Limb (tissue), 2 donors: ENCODE measurements around the gene ARHGAP26.

Experiments
- DNase-seq, 2 donors: peaks; one replicate each; pipeline ENCODE4 v3.0.0-alpha.2; 2016; ENCODE audit errors: extremely low spot score in 2 of 2

The ARHGAP26 gene

DNA sequence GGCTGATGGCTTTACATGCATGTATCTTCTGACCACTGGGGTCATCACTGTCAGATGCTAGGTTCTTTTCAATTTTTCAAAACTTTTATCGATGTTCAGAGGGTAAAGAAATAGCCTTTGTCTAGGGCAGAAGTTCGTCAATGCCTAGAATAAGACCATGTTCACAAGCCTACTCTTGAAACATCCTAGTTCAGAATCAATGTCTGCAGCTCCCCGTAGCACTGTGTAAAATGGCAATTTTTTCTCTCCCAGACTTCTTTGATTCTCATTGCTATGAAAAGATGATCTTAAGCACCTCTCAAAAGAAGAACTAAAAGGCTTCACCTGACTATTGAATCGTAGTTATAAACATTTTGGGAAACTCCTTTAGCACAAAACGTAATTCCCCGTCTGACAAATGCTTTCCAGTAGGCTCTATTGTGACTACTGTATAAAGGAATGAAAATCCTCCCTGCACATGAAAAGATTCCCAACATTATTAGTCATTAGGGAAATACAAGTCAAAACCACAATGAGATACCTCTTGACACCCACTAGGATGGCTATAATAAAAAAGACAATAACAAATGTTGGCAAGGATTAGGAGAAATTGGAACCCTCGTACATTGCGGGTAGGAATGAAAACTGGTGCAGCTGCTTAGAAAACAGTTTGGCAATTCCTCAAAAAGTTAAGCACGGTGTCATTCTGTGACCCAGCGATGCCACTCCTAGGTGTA is 263.5 kb downstream of the ARHGAP26 start:
- DNase-seq, result no peak

DNA sequence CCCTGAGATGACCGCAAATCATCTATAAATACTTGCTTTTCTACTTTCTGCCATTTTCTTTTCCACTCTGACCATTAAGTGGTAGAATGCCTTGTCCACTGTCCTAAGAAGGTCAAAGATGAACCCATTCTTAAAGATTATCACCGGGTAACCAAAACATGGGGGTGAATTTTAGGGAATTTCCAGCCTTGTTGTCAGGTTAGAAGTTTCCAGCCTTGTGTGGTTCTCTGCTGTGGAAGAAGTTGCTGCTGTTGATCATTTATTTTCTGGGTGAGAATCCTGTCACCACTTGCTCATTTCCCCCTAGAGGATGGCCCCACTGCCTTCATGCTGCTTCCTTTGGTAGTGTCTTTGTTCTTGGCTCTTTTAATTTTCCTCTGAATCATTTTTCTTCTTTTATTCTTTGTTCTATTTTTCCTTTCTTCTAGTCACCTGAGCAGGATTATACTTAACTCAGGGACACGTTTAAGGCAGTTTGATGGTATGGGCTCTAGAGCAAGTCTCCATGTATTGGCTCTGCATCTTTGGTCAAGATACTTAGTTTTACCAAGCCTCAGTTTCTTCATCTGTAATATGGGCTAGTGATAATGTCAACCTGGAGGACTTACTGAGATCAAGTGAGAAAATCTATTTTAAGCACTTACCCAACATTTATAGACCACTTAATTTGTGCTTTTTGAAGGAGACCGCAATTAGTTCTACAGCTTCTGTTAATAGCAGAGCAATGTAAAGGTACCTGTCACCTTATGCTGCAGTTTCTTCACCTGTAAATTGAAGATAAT is 266.2 kb downstream of the ARHGAP26 start:
- DNase-seq, result no peak

DNA sequence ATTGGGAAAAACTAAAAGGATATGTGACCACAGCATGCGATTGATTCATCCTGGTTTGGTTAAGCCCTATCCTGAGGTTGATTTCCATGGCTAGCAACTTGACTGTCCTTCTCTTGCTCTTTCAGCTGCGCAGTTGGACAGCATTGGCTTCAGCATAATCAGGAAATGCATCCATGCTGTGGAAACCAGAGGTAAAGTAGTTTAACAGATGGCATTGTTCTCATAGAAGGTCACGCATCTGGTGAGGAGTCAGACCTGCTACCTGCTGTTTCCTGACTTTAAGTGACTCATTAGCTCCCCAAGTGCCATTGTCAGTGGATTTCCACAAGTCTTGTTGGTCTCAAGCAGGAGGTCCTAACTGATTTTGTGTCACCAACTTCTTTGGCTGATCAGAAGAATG is 266.9 kb downstream of the ARHGAP26 start:
- no peak for DNase-seq

DNA sequence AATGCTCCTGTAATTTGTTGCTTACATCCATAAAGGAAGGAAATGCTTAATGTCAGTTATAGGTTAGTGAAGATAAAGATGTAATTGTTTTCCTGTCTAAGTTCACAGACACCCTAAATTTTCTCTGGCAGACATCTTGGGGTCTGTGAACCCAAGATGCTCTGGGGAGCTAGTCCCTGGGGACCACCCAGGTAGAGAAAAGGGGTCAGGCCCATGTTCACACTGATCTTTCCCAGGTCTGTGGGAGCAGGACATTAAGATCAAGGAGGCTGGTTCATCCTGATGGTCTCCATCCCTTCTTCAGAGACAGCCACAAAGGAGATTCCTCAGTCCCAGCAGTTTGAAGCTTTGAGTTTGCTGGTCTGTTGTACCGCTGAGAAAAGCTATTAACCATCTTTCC is 267.5 kb downstream of the ARHGAP26 start:
- DNase-seq, result no peak

DNA sequence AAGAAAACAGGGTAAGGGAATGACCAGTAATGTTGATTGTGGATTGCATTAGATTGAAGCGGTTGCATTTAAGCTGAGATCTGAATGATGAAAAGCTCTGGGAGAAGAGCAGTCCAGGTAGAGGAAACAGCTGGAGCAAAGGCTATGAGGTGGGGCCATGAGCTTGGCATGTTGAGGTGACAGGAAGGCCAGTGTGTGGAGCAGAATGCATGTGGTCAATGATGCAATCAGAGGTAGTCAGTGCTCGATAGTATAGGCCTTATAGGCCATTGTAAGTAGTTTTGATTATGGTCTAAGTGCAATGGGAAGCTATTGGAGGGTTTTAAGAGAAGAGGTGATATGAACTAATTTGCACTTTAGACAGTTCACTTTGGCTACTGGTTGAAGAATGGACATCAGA is 270.4 kb downstream of the ARHGAP26 start:
- no peak for DNase-seq

DNA sequence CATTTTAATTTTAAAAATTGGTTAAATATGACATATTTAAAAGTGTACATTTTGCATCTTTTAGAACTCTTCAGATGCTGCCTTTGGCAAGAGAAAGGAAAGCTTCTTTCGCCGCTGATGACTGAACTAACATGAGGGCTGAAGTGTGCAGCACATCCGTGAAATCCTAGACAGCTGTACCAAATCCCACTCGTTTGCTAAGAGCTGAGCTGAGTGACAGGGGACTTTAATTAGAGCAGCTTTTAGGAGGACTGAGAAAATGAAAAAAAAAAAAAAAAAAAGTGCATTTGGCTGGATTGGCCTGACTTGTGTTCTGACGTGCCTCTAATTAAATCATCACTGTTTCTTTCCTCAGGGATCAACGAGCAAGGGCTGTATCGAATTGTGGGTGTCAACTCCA is 271.3 kb downstream of the ARHGAP26 start:
- peak in 1 of 2 donors; percentile 69 for DNase-seq

DNA sequence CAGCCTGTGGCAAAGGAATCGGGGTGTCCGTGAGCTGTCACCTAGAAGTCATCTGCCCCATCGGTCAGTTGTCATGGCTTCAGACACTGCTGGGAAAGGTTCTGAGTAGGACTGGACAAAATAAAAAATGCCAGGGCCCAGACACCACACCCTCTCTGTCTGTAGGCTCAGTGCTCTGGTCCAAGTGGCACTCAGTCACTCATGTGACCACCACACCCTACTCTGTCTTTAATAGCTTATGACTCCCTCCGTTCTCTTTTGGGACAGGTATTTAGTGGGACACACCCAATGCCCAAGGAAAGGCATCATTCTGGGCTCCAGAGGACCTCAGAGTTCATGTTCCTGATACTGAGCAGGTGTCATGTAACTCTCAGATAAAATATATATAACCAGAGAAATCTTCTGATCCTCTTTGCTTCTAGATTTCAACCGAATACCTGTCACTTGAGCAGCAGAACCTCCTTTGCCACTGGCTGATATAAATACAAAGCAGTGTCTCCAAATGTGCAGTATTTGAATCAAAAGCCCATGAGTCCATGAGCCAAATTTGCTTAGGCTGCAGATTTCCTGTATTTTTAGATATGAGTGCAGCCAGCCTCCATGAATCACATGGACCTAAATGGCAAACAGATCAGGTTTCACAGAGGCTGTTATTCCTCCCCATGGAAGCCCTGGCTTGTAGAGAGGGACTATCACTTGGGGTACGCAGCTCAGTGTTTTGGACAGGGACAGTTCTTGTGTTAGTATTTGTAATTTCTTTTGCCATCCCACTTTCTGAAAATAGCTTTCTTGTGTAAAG is 272.0 kb downstream of the ARHGAP26 start:
- no peak for DNase-seq

DNA sequence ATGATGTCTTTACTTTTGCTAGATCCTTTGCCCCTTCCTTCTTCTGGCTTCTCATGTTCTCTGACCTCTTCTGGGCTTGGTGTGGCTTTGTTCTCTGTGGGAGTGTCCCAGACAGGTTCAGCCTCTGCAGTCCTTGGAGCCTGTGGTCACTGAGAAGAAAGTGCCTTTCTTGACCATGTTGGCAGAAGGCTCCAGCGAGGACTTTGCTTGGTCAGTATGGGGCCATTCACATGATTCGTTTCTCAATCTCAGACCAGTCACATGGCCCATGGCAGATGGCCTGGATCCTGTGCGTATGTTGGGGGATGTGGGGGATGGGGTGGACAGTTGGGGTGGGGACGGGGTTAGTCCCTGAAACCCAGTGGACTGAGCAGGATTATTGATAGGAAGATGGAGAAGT is 274.1 kb downstream of the ARHGAP26 start:
- DNase-seq, result no peak

DNA sequence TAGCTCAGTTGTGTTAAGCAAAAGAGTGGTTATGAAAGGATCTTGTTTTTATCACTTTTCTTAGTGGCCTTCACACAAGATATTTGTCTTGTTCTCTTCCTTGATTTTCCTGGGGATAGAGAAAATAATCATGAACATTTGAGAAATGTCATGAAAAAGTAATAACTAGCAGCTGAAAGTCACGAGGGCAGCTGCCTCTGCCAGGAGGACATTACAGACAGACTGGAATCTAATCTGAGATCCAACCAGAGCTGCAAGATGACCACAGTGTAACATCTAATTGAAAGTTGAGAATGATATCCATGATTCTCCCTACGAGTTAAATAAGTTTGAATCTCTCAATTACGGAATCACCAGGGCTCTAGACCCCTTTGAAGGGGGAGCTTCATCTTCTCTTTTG is 274.9 kb downstream of the ARHGAP26 start:
- DNase-seq, result no peak

DNA sequence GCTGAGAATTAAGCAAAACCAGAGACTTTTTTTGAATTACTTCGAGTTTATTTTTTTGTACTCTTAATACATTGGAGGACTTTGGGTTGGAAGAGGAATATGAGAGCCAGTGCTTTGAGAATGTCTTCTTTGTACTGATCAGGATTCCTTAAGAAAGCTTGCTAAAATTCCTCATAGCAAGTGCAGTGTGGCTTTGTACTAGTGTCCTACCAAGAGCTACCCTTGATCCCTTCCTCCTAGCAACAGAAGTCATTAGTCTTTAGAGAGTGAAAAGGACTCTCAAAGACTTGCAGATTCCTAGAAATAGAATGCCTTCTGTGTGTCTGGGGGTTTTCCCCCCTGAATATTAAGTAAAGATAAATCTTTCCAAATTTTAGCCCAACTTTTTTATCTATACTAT is 276.1 kb downstream of the ARHGAP26 start:
- DNase-seq, result no peak

DNA sequence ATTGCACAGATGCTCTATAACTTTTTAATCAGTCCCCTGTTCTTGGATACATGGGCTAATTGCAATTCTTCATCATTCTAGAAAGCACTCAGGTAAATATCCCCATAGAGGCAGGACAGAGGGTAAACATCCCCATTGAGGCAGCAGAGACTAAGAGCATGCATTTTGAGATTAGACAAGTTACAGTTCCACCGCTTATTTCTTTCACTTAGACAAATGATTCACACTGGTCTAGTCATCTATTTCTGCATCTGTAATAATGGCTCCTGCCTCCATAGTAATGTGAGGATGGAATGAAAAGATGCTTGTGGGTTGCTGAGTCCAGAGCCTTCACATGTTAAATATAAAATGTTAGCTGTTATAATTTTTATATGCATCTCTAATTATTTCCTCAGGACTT is 276.9 kb downstream of the ARHGAP26 start:
- no peak for DNase-seq

DNA sequence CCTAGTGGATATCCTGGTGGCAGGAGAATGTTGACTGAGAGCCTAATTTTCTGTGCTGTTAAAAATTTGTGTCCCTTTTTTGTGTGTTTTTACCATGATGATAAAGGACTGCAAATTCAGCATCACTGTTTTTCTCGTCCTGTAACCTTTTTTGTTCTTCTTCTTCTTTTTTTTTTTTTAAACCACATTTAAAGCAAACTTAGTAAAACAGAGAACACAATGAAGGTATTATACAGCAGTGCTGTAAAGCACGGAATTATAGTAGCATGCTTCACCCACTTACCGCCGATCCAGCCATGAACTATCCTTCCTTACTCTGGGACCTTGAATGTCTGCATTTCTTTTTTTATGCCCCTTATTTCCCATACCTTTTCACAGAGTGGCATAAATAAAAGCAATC is 280.0 kb downstream of the ARHGAP26 start:
- DNase-seq, result no peak

DNA sequence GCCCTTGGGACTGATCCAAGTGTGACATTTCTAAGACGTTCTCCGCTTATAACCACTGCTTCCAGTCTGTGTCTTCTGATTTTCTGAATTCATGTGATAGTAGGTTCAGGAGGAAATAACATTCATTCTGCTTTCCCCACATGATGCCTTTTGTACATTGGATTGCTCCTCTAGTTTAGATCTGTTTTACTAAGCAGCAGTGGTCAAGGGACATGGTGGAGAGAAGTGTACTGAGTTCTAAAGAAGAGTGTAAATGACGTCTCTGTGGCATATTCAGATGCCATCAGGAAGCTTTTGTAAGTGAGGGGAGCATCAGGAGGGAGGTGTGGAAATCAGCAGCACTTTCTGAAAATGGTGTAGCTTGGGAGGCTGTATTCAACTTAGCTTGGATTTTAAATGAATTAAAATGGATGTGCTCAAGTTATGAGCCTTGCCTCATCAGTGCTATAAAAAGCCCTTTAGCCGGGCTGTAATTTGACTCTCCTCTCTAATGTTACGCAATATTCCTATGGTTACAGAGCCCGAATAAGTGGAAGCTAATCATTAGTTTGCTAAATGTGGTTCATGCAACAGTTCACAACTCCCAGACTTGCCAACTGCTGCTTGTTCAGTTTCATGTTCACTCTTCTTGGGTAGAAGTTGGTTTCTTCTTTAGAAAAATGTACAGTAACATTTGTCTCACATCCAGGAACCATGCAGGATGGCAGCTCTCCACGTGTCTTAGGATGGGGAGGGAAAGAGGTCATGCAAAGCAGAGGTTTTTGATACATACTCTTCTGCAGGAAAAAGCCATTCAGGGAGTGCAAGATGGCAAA is 281.3 kb downstream of the ARHGAP26 start:
- peak in 1 of 2 donors; percentile 76 for DNase-seq

DNA sequence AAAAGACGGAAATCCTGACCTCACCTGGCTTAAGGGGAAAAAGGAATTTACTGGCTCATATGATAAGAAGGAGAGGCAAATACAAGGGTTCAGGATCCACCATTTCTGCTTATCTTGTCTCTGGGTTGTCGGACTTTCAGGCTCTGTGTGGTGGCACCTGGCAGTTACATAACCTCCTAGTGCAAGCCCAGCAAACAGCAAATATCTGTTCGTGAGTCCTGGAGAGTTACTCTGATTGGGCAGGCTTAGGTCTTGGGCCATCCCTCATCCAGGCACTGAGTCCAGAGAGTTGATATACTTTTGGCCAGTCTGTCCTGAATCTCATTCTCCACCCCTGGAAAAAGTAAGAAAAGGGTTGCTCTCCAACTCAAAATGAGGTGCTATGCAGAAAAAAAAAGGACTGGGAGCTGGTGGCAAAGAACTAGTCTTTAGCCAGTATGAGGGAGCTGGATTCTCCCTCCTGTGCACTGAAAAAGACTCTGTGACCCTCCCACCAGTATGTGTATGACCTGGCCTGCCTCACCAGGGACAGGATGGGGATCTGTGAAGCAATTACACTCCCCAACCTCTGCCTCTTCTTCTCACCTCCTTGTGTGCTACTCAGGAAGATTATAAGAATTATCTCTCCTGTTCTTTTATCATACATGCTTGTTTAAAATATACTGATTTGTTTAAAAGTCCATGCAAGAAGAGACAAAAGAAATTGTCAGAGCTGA is 282.9 kb downstream of the ARHGAP26 start:
- DNase-seq, result no peak

DNA sequence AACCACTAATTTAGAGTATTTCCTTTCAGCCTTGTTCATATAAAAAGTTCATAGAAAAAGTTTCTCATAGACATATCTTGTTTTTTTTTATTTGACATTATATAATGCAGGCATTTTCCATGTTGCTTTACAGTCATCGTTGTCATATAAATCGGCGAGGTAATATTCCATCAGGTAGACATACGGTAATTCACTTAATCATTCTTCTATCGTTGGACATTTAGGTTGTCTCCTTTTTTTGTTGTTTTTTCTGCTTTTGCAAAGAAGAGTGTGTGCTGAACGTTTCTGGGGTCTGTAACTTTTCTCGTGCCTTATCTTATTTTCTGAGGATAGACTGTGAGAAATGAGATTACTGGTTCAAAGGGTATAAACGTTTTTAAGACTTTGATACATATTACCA is 283.6 kb downstream of the ARHGAP26 start:
- no peak for DNase-seq

DNA sequence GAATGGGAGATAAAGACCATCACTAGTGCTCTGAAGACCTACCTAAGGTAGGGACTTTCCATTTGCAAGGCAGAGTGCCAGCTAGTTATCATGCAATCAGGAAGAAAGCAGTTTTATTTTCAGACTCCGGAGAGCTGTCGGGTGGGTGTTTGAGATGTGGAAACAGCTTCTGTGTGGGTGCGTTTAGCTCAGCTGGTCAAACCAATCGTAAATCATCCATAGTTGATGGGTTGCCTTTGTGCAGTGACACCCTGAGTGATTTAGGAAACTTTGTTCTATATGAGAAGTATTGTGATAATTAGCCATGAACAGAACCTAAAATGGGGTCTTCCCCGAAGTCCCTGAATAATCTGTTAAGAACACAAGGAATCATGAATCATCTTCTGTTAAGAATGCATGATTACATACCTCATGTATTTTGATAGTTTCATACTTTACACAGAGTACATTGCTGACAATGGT is 284.3 kb downstream of the ARHGAP26 start:
- DNase-seq, result no peak

DNA sequence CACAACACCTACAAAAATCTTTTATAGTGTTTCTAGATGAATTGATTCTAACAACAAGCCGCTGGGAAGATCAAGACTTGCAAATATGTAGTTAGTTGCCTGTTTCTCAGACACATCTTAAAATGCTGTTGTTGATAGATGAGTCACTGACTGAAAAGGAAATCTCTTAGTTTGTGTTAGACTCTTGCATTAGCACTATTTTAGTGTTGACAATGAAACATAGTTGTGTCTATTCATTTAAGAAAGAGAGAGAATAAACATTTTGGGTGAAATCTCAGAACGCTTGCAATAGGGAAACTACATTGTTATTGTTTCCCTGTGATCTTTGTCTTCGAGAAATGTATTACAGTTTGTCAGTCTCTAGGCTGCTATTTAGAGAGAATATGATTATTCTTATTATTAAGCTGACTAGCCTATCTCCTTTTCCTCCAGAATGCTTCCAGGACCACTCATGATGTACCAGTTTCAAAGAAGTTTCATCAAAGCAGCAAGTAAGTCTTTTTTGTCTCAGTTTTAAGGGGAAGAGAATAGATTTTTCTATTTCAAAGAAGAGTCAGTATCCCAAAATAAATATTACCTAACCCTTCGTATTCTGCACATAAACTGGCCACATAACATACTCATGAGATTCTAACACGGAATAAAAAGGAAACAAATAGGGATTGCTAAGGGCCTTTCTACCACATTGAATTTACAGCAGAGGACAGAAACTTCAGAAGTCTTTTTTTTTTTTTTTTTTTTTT is 285.6 kb downstream of the ARHGAP26 start:
- DNase-seq, result no peak

DNA sequence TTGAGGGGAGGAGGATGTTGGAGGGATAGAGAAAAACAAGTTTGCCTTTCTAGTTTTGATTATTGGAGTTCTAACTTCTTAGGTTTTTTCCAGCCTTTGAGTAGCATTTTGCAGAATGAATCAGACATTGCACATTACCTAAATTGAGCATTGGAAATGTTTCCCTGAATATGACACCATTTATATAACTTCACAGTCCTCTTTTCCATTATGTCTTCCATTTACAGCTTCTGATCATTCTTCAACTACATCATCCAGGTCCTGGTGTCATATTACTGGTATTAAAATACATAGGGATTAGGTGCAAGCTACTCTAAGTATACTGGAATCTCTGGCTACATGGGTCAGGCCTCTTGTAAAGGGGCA is 286.1 kb downstream of the ARHGAP26 start:
- no peak for DNase-seq

DNA sequence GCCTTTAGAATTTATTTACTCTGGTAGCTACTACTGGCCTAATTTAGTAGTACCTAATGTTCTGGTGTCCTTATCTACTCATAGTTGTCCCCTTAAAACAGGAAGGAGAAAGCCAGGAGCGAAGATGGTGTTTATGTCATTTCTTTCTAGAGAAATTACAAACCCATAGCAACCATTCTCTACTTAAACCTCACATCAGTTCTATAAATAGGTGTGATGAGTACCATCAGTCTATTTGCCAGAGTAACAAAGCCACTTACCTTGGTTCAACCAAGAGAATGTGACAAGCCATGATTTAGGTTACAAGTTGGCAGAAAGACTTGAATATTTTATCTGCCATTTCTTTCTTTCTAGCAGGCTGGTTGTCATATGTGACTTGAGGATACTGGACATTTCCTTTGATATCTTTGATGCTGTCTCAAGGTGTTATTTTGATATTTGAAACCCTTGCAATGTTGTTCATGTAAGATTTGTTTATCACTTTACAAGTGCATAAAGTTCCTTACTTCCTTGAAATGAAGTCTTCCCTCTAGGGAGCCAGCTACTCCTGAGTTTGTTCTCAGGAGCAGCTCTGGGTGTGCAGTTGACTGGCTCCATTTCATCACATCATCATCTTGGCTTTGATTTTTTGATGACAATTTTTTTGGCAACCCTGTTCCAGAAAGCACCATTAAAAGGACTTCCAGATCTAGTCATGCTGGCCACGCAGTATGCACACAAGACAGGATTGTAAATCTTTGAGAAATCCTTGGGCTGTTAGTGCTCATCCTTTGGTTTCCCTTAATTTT is 286.8 kb downstream of the ARHGAP26 start:
- DNase-seq, result no peak
